Loucy (cell line): Measurements from ENCODE around the gene EPB41.
A peak's percentile ranks its signal among the peaks of the same experiment; 100 is the strongest.

Source experiments
- H2AFZ ChIP-seq: fragments of 200-600 bp; sonication (generic); 2 replicates; pipeline ENCODE4 v1.6.0; 2016; ENCODE audit warnings: antibody characterized with exemption, mild to moderate bottlenecking, low read length, moderate library complexity
- H3F3A ChIP-seq: fragments of 200-600 bp; 2 replicates; pipeline ENCODE4 v1.6.0; 2016; ENCODE audit warnings: antibody characterized with exemption, low read depth, mild to moderate bottlenecking
- H3K27me3 ChIP-seq: fragments of 200-600 bp; sonication (generic); 2 replicates; pipeline ENCODE4 v1.6.1; 2014; ENCODE audit warnings: low read length, mild to moderate bottlenecking; ENCODE audit not compliant: insufficient read depth, poor library complexity, severe bottlenecking
- H3K36me3 ChIP-seq: fragments of 200-600 bp; sonication (generic); 2 replicates; pipeline ENCODE4 v1.6.1; 2016; ENCODE audit warnings: low read length; ENCODE audit not compliant: insufficient read depth
- H3K4me1 ChIP-seq: fragments of 200-600 bp; sonication (generic); 2 replicates; pipeline ENCODE4 v1.5.1; 2014; ENCODE audit warnings: low read length, mild to moderate bottlenecking; ENCODE audit not compliant: insufficient read depth, poor library complexity, severe bottlenecking
- H3K4me2 ChIP-seq: fragments of 200-600 bp; sonication (generic); 2 replicates; pipeline ENCODE4 v1.6.0; 2014; ENCODE audit warnings: antibody characterized with exemption, low read length, low read depth, mild to moderate bottlenecking; ENCODE audit not compliant: poor library complexity, severe bottlenecking
- H3K4me3 ChIP-seq: fragments of 200-600 bp; sonication (generic); 2 replicates; pipeline ENCODE4 v1.5.1; 2014; ENCODE audit warnings: low read length, mild to moderate bottlenecking, mixed read lengths; ENCODE audit not compliant: poor library complexity, severe bottlenecking
- H3K79me2 ChIP-seq: fragments of 200-600 bp; sonication (generic); 2 replicates; pipeline ENCODE4 v1.6.1; 2014; ENCODE audit warnings: low read length; ENCODE audit not compliant: insufficient read depth
- H3K9ac ChIP-seq: fragments of 200-600 bp; sonication (generic); 2 replicates; pipeline ENCODE4 v1.6.0; 2014; ENCODE audit warnings: mild to moderate bottlenecking, low read depth, low read length, moderate library complexity; ENCODE audit not compliant: poor library complexity, severe bottlenecking
- H3K9me2 ChIP-seq: fragments of 200-600 bp; sonication (generic); replicated peaks from 2 replicates; pipeline ENCODE4 v1.6.1; 2016; ENCODE audit warnings: low read depth, low read length, mixed read lengths
- H3K9me3 ChIP-seq: fragments of 200-600 bp; sonication (generic); 2 replicates; pipeline ENCODE4 v1.6.1; 2014; ENCODE audit warnings: mild to moderate bottlenecking, antibody characterized with exemption, low read length, low read depth; ENCODE audit not compliant: insufficient read depth
- H4K20me1 ChIP-seq: fragments of 200-600 bp; sonication (generic); 2 replicates; pipeline ENCODE4 v1.6.0; 2014; ENCODE audit warnings: antibody characterized with exemption, low read length, mild to moderate bottlenecking; ENCODE audit not compliant: insufficient read depth, poor library complexity, severe bottlenecking
- CTCF ChIP-seq: fragments of 200-600 bp; sonication (generic); conservative IDR thresholded peaks from 2 replicates; pipeline ENCODE4 v1.5.1; 2014; ENCODE audit warnings: mild to moderate bottlenecking, antibody characterized with exemption, low read length
- EZH2phosphoT487 ChIP-seq: fragments of 200-600 bp; IDR thresholded peaks from 2 replicates; pipeline ENCODE4 v1.6.1; 2018; ENCODE audit warnings: antibody characterized with exemption, mild to moderate bottlenecking, moderate library complexity, borderline replicate concordance

The EPB41 gene

DNA sequence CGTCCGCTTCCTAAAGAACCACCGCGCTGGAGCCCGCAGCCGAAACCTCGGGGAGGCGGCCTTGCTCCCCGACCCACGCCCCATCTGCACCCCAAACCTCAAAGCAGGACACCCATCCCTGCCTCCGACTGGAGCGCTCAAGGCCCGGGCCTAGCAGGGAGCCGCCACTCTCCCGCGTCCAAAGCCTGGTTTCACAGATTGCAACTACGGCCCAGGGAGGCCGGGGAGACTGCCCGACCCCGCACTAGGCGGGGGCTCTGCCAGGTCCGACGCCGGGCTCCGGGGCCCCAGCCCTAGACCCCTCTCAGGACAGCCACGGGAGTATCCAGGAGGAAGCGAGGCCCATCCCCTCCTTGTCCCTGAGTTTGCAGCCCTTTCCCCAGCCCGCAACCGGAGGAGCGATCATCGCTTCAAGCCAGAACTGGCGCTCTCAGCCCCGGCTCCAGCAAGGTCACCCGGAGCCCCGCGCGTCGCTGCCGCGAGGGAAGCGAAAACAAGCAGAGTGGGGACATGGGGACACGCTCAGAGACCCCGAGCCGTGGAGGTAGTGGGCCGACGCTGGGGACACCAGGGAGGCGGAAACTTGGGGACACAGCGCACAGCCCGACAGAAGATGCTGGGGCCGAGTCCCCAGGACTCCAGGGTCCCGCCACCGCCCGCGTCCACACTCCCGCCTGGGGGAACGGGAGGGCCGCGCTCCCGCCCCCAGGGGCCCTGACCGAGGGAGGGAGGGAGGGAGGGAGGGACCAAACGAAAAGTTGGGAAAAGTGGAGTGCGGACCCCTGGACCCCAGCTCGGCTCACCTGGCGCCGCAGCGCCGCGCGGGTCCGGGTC is 208.9 kb downstream of the EPB41 start:
- Histone ChIP-seq H3K4me3 (no peak overlapping the region), H3F3A (no peaks in the 10 kb centered on the region), H3K4me2 (no peak overlapping the region), H3K9me2 (no peaks in the 10 kb centered on the region), H3K79me2 (no peaks in the 10 kb centered on the region), H4K20me1 (no peaks in the 10 kb centered on the region), H3K9ac (no peak overlapping the region), H3K4me1 (no peaks in the 10 kb centered on the region), H2AFZ (no peak overlapping the region), H3K9me3 (no peaks in the 10 kb centered on the region), H3K36me3 (no peaks in the 10 kb centered on the region; the same call in 1 of the 2 replicates), H3K27me3 (no peaks in the 10 kb centered on the region)
- TF ChIP-seq EZH2phosphoT487 (no peak), CTCF (no peak)

DNA sequence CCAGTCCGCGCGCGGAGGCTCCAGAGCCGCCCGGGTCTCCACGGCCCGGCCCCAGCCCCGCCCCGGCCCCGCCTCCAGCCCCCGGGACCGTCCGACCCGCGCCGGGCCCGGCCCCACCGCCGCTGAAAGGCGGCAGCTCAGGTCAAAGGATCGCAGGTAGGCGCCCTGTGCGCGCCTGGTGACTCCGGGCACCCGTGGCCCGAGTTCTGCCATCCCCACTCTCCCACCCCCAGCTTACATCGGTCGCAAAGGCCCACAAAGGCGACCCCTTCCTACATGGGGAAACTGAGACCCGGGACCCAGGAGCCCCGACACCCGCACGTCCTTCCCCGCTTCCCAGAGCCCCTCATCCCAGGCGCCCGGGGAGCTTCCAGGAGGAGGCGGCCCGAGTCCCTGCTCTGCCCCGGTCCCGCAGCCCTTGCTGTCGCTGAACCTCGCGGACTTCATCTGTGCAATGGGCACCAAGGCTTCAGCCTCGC is 209.6 kb downstream of the EPB41 start, which contains the start of gene TMEM200B:
Gene TMEM200B, minus strand, starts transcription at position 17 of the 479 bp plus-strand sequence. CDS start 2,075 bp downstream, outside the sequence.
- H3K9ac ChIP-seq = peak within 1 kb of the TSS; percentile 67
- no peaks in the 10 kb centered on the region for H3K27me3 ChIP-seq
- peak within 1 kb of the TSS; percentile 93; the same call in 1 of the 2 replicates for H2AFZ ChIP-seq

More for the DNA sequence above, 209.6 kb downstream of the EPB41 start, which contains the start of gene TMEM200B:
- Histone ChIP-seq H3F3A (no peaks in the 10 kb centered on the region), H3K9me2 (no peaks in the 10 kb centered on the region), H3K79me2 (no peaks in the 10 kb centered on the region), H3K9me3 (no peaks in the 10 kb centered on the region), H3K4me3 (peak within 1 kb of the TSS; percentile 72), H3K4me1 (no peaks in the 10 kb centered on the region), H3K4me2 (peak within 1 kb of the TSS; percentile 65), H4K20me1 (no peaks in the 10 kb centered on the region), H3K36me3 (no peaks in the 10 kb centered on the region)
- TF ChIP-seq CTCF (no peak), EZH2phosphoT487 (no peak)
